ENCODE results near the gene MBL2.

Gene MBL2

DNA sequence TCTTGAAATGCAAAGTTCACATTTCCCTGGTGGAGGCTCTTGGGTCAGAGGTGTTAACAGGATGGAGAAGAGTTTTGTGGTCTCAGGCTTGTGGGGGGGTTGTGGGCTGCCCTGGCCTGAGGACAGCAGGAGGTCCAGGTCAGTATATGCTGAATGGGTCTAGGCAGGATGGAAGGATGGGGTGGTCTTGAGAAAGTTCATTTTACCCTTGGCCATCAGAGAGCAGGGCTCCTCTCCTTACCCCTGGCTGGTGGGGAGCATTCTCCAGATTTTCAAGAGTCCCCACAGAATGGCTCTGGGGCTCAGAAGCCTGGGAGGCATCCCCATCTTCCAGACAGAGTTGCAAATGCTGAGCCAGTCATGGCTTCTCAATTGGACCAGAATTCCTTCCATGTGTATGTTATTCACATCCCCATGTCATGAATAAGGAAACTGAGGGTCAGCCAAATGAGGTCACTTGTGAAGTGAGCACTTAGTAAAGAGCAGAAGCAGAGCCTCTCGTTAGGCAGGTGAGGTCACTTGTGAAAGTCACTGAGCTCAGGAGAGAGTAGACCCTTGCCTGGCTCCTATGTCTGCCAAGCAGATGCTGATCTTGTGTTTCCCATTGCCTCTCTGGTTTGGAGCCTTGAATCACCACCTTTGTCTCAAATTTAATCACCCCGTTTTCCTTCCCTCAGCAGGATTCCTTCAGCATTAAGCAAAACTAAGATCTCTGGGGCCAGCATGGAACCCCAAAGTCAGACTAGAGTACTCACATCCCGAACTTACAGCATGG lies 33.0 kb downstream of the MBL2 start:
- peaks cover 0 to 10% (median 6%) of the 10 kb centered on the region in 4 experiments for H3K4me1 ChIP-seq (ENCODE audit: control extremely low read depth in 1 of 4, control insufficient read depth in 4 of 4, insufficient read depth in 4 of 4, low read length in 3 of 4)
- no peaks in the 10 kb centered on the region for H3K36me3 ChIP-seq (ENCODE audit: control insufficient read depth in 4 of 4, insufficient read depth in 4 of 4, low read length in 3 of 4)
- DNase-seq = no peak
- ChIA-PET CTCF (interaction anchor here (0.8 to 16.0 kb wide), 9 partner anchors 10 to 431 kb away, joined by 3 to 433 read pairs (median 11); partner anchors contain the start of gene MBL2), POLR2A (no interaction called here)
- peaks cover 0 to 11% (median 3%) of the 10 kb centered on the region in 5 experiments for H3K9me3 ChIP-seq (ENCODE audit: control extremely low read depth in 1 of 5, control insufficient read depth in 4 of 5, insufficient read depth in 2 of 5, low read depth in 1 of 5, low read length in 4 of 5)
- no peak overlapping the region for H3K4me3 ChIP-seq (ENCODE audit: control insufficient read depth in 1 of 7, extremely low read depth in 1 of 7, insufficient read depth in 4 of 7, low read depth in 2 of 7, low read length in 6 of 7)
- H3K27ac ChIP-seq (ENCODE audit: insufficient read depth in 1 of 2, low read depth in 1 of 2, low read length in 2 of 2, poor library complexity in 1 of 2, severe bottlenecking in 2 of 2) = no peak overlapping the region
- no peaks in the 10 kb centered on the region for H3K27me3 ChIP-seq (replicated peaks in 2 of 5; ENCODE audit: control insufficient read depth in 4 of 5, insufficient read depth in 5 of 5, low read length in 4 of 5)
- 96% methylated on average over 3 of the region's 3 CpGs for WGBS (ENCODE audit: insufficient coverage)

DNA sequence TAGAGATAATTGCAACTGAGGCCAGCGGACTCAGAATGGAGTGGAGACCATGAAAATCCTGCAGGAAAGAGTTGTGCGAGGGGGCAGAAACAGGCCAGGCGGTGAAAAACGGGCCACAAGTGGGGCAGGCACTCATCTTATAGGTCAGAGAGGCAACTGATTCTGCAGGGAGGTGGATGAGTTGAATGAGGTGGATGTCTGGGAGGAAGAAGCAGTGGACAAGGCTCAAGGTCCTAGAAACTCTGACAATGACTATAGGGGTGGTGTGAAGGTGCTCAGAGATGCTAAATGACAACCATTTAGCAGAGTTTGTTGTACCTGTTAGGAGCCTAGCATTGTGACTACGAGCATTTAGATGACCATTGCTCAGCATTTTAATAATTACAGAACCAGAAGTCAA lies 33.6 kb downstream of the MBL2 start:
- Histone ChIP-seq H3K4me1 (ENCODE audit: control extremely low read depth in 1 of 4, control insufficient read depth in 4 of 4, insufficient read depth in 4 of 4, low read length in 3 of 4) (peaks cover 0 to 9% (median 5%) of the 10 kb centered on the region in 4 experiments), H3K4me3 (ENCODE audit: control insufficient read depth in 1 of 7, extremely low read depth in 1 of 7, insufficient read depth in 4 of 7, low read depth in 2 of 7, low read length in 6 of 7) (no peak overlapping the region), H3K36me3 (ENCODE audit: control insufficient read depth in 4 of 4, insufficient read depth in 4 of 4, low read length in 3 of 4) (no peaks in the 10 kb centered on the region), H3K27me3 (replicated peaks in 2 of 5; ENCODE audit: control insufficient read depth in 4 of 5, insufficient read depth in 5 of 5, low read length in 4 of 5) (no peaks in the 10 kb centered on the region), H3K9me3 (ENCODE audit: control extremely low read depth in 1 of 5, control insufficient read depth in 4 of 5, insufficient read depth in 2 of 5, low read depth in 1 of 5, low read length in 4 of 5) (peaks cover 0 to 11% (median 3%) of the 10 kb centered on the region in 5 experiments), H3K27ac (ENCODE audit: insufficient read depth in 1 of 2, low read depth in 1 of 2, low read length in 2 of 2, poor library complexity in 1 of 2, severe bottlenecking in 2 of 2) (no peak overlapping the region)
- WGBS (ENCODE audit: insufficient coverage) = 94% methylated on average over 5 of the region's 5 CpGs
- ChIA-PET CTCF (interaction anchor here (1.1 to 16.0 kb wide), 2 partner anchors 10 to 36 kb away, joined by 3 to 433 read pairs; partner anchors contain the start of gene MBL2), POLR2A (no interaction called here)
- DNase-seq = no peak

- POLR2A ChIA-PET = no interaction called here
- Histone ChIP-seq H3K9me3 (ENCODE audit: control extremely low read depth in 1 of 5, control insufficient read depth in 4 of 5, insufficient read depth in 2 of 5, low read depth in 1 of 5, low read length in 4 of 5) (no peaks in the 10 kb centered on the region), H3K4me1 (ENCODE audit: control extremely low read depth in 1 of 4, control insufficient read depth in 4 of 4, insufficient read depth in 4 of 4, low read length in 3 of 4) (no peaks in the 10 kb centered on the region), H3K36me3 (ENCODE audit: control insufficient read depth in 4 of 4, insufficient read depth in 4 of 4, low read length in 3 of 4) (no peaks in the 10 kb centered on the region), H3K4me3 (ENCODE audit: control insufficient read depth in 1 of 7, extremely low read depth in 1 of 7, insufficient read depth in 4 of 7, low read depth in 2 of 7, low read length in 6 of 7) (no peak overlapping the region), H3K27me3 (replicated peaks in 2 of 5; ENCODE audit: control insufficient read depth in 4 of 5, insufficient read depth in 5 of 5, low read length in 4 of 5) (no peaks in the 10 kb centered on the region), H3K27ac (ENCODE audit: insufficient read depth in 1 of 2, low read depth in 1 of 2, low read length in 2 of 2, poor library complexity in 1 of 2, severe bottlenecking in 2 of 2) (no peak overlapping the region)
- DNase-seq = peak; percentile 31 to 46 (median 46)
- WGBS (ENCODE audit: insufficient coverage) = 86% methylated on average over 1 of the region's 9 CpGs
- CTCF ChIA-PET = interaction anchor here (0.6 to 3.3 kb wide), 8 partner anchors 9 to 86 kb away, joined by 3 to 14 read pairs (median 5); no protein-coding TSS in a partner anchor
These were observed 43.1 kb downstream of the MBL2 start for GRCh38 chr10:52729271-52730104.

GRCh38 chr10:52720018-52720417 lies 52.6 kb downstream of the MBL2 start:
- WGBS (ENCODE audit: insufficient coverage) = 100% methylated on average over 2 of the region's 4 CpGs
- no peaks in the 10 kb centered on the region for H3K36me3 ChIP-seq (ENCODE audit: control insufficient read depth in 4 of 4, insufficient read depth in 4 of 4, low read length in 3 of 4)
- CTCF ChIA-PET = interaction anchor here (1.7 kb wide), 1 partner anchor 21 kb away, joined by 5 read pairs; no protein-coding TSS in a partner anchor
- H3K27me3 ChIP-seq (replicated peaks in 2 of 5; ENCODE audit: control insufficient read depth in 4 of 5, insufficient read depth in 5 of 5, low read length in 4 of 5) = no peaks in the 10 kb centered on the region
- no peak overlapping the region for H3K4me3 ChIP-seq (ENCODE audit: control insufficient read depth in 1 of 7, extremely low read depth in 1 of 7, insufficient read depth in 4 of 7, low read depth in 2 of 7, low read length in 6 of 7)
- no peaks in the 10 kb centered on the region for H3K4me1 ChIP-seq (ENCODE audit: control extremely low read depth in 1 of 4, control insufficient read depth in 4 of 4, insufficient read depth in 4 of 4, low read length in 3 of 4)
- POLR2A ChIA-PET = no interaction called here
- peaks cover 0 to 14% (median 2%) of the 10 kb centered on the region in 5 experiments for H3K9me3 ChIP-seq (ENCODE audit: control extremely low read depth in 1 of 5, control insufficient read depth in 4 of 5, insufficient read depth in 2 of 5, low read depth in 1 of 5, low read length in 4 of 5)
- H3K27ac ChIP-seq (ENCODE audit: insufficient read depth in 1 of 2, low read depth in 1 of 2, low read length in 2 of 2, poor library complexity in 1 of 2, severe bottlenecking in 2 of 2) = no peak overlapping the region
- DNase-seq = no peak
